HepG2 (cell line): ENCODE measurements around the gene PCDHGB1. TPM values are rescaled to one million over a fixed set of nuclear protein-coding genes. Genes with fewer than 3 reads are reported as not detected.
A peak's percentile ranks its signal among the peaks of the same experiment; 100 is the strongest.

Source experiments
- ATAC-seq: fragments of 200-7000 bp; cut with Tn5 transposase; 3 replicates; pipeline ENCODE4 v1.9.1; 2020; ENCODE audit warnings: mild to moderate bottlenecking, moderate library complexity
- BruUV-seq: library from RNA; stranded (reverse); fragments of 400-500 nt; replicated peaks from 2 replicates; lab custom pipeline; 2021; lab: Mats Ljungman, UMichigan
- CTCF ChIA-PET: fragments of 300-600 bp; formaldehyde crosslinking; extraction: SDS; loops from one replicate; lab custom pipeline; 2021; ENCODE audit warnings: low total read pairs, inconsistent platforms, low intra/inter-chr PET ratio; lab: Yijun Ruan, JAX
- POLR2A ChIA-PET: fragments of 350-600 bp; sonication (Branson Sonifier 250); formaldehyde crosslinking; loops from one replicate; lab custom pipeline; 2020; ENCODE audit warnings: antibody characterized with exemption, inconsistent platforms; lab: Yijun Ruan, JAX
- DNase-seq: peaks from one replicate; pipeline ENCODE4 v3.0.0-alpha.2; 2015; ENCODE audit warnings: low spot score
- FAIRE-seq: peaks from 3 replicates; lab custom pipeline; 2011; peaks lifted over from hg19 to GRCh38; lab: Jason Lieb, UNC
- H2AFZ ChIP-seq: one replicate; pipeline ENCODE4 v1.6.1; 2011; ENCODE audit warnings: low read length, inconsistent platforms
- H3K27ac ChIP-seq: fragments of 300-600 bp; 3 replicates; pipeline ENCODE4 v1.8.0; 2011; ENCODE audit warnings: mixed run types, mild to moderate bottlenecking, mixed read lengths, low read length, inconsistent platforms; ENCODE audit not compliant: insufficient read depth; ENCODE audit errors: extremely low read length
- H3K27me3 ChIP-seq, 2 experiments: fragments of 200-600 bp in 1 of 2; 2 replicates in 1 of 2; 3 replicates in 1 of 2; pipeline versions ENCODE4 v1.6.0 to v1.8.0; 2011; ENCODE audit warnings: low read length in 2 of 2, mild to moderate bottlenecking in 2 of 2, moderate library complexity in 2 of 2, inconsistent platforms in 1 of 2; ENCODE audit not compliant: insufficient read depth in 2 of 2, control insufficient read depth in 1 of 2
- H3K36me3 ChIP-seq, 2 experiments: fragments of 200-600 bp in 1 of 2; replicated peaks in 1 of 2; 2 replicates in 1 of 2; 3 replicates in 1 of 2; pipeline versions ENCODE4 v1.5.1 to v1.8.0; 2011; ENCODE audit warnings: low read length in 2 of 2, inconsistent platforms in 1 of 2; ENCODE audit not compliant: insufficient read depth in 2 of 2, control insufficient read depth in 1 of 2
- H3K4me1 ChIP-seq: 2 replicates; pipeline ENCODE4 v1.5.1; 2012; ENCODE audit warnings: low read length, inconsistent platforms; ENCODE audit not compliant: insufficient read depth
- H3K4me2 ChIP-seq: 2 replicates; pipeline ENCODE4 v1.6.0; 2011; ENCODE audit warnings: low read depth, low read length, inconsistent platforms
- H3K4me3 ChIP-seq, 3 experiments: fragments of 200-600 bp in 1 of 3; sonication (generic), shearing (Covaris generic) in 1 of 3; replicated peaks in 1 of 3; 2 replicates each; pipeline ENCODE4 v1.5.1; 2011 to 2016; ENCODE audit warnings: low read length in 3 of 3, inconsistent platforms in 2 of 3, low read depth in 2 of 3, mild to moderate bottlenecking in 2 of 3, control low read depth in 1 of 3, mixed read lengths in 1 of 3; ENCODE audit not compliant: insufficient read depth in 1 of 3
- H3K79me2 ChIP-seq: one replicate; pipeline ENCODE4 v1.6.1; 2011; ENCODE audit warnings: low read length, inconsistent platforms; ENCODE audit not compliant: insufficient read depth
- H3K9ac ChIP-seq: 2 replicates; pipeline ENCODE4 v1.6.0; 2011; ENCODE audit warnings: mild to moderate bottlenecking, low read depth, low read length, inconsistent platforms; ENCODE audit not compliant: insufficient read depth
- H3K9me3 ChIP-seq: 2 replicates; pipeline ENCODE4 v1.5.1; 2012; ENCODE audit warnings: mild to moderate bottlenecking, low read length
- H4K20me1 ChIP-seq: 2 replicates; pipeline ENCODE4 v1.6.0; 2011; ENCODE audit warnings: inconsistent platforms, mild to moderate bottlenecking, low read length, moderate library complexity; ENCODE audit not compliant: insufficient read depth
- AGO1 ChIP-seq: fragments of 200-400 bp; formaldehyde crosslinking; IDR thresholded peaks from 2 replicates; pipeline ENCODE4 v1.6.1; 2017; ENCODE audit warnings: mild to moderate bottlenecking, low read depth, low read length, moderate library complexity; ENCODE audit not compliant: poor library complexity, severe bottlenecking
- FOXP4 ChIP-seq: sonication (generic); formaldehyde crosslinking; IDR thresholded peaks from 2 replicates; pipeline ENCODE4 v1.4.0; 2020; ENCODE audit warnings: missing genetic modification reagents
- FUBP1 ChIP-seq: sonication (generic); formaldehyde crosslinking; IDR thresholded peaks from 2 replicates; pipeline ENCODE4 v1.5.1; 2020; ENCODE audit warnings: missing genetic modification reagents, mild to moderate bottlenecking, borderline replicate concordance
- KAT7 ChIP-seq: IDR thresholded peaks from 2 replicates; pipeline ENCODE4 v1.6.1; 2018; ENCODE audit warnings: borderline replicate concordance, missing compliant biosample characterization
- KMT2B ChIP-seq: IDR thresholded peaks from 2 replicates; pipeline ENCODE4 v1.6.1; 2016; ENCODE audit warnings: missing genetic modification reagents, missing compliant biosample characterization
- MTA3 ChIP-seq: sonication (generic); formaldehyde crosslinking; IDR thresholded peaks from 2 replicates; pipeline ENCODE4 v1.4.0; 2020; ENCODE audit warnings: missing genetic modification reagents
- RFXANK ChIP-seq: IDR thresholded peaks from 2 replicates; pipeline ENCODE4 v1.6.1; 2016
- SETDB1 ChIP-seq: sonication (generic); formaldehyde crosslinking; IDR thresholded peaks from 2 replicates; pipeline ENCODE4 v1.5.1; 2020; ENCODE audit warnings: missing genetic modification reagents, mild to moderate bottlenecking, borderline replicate concordance
- ZNF235 ChIP-seq: sonication (generic); formaldehyde crosslinking; IDR thresholded peaks from 2 replicates; pipeline ENCODE4 v1.8.1; 2023; ENCODE audit warnings: mild to moderate bottlenecking, missing genetic modification reagents, borderline replicate concordance
- ZNF501 ChIP-seq: sonication (generic); formaldehyde crosslinking; IDR thresholded peaks from 2 replicates; pipeline ENCODE4 v1.5.1; 2020; ENCODE audit warnings: mild to moderate bottlenecking, moderate library complexity, missing genetic modification reagents
- ZNF775 ChIP-seq: sonication (generic); formaldehyde crosslinking; IDR thresholded peaks from 2 replicates; pipeline ENCODE4 v1.4.0; 2020; ENCODE audit warnings: missing genetic modification reagents, mild to moderate bottlenecking, moderate library complexity, borderline replicate concordance
- WGBS: methylation state at CpG from one replicate; pipeline ENCODE4 v1.1.6; 2017; ENCODE audit warnings: low lambda C conversion rate; 5-methylcytosine and 5-hydroxymethylcytosine counted together
- in situ Hi-C: cut with HindIII; loops from 2 replicates; pipeline ENCODE4 v1.10.0; 2017; ENCODE audit warnings: low pct_unique_long_range_greater_than_20kb; ENCODE audit not compliant: extremely low pct_ligation_motif_present
- intact Hi-C: fragments of 100-400 bp; cut with micrococcal nuclease; formaldehyde crosslinking; loops from one replicate; pipeline ENCODE4 v1.10.0; 2022; ENCODE audit not compliant: unreplicated experiment
- polyA plus RNA-seq, 8 experiments: library from polyadenylated mRNA; depleted of rRNA in 3 of 8; stranded (reverse) in 7 of 8; unstranded in 1 of 8; fragments of >200 nt; fragmentation: Illumina TruSeq in 4 of 8; extraction: Trizol in 4 of 8; gene quantifications; 2 replicates each; pipeline versions ENCODE4 v1.2.1 to v1.2.3, GENCODE V29; 2011 to 2016; ENCODE audit warnings: low read depth in 4 of 8, missing spikeins in 1 of 8, mixed read lengths in 1 of 8; ENCODE audit not compliant: insufficient read depth in 1 of 8
- total RNA-seq, 5 experiments: library from RNA; depleted of rRNA; stranded (reverse); fragments of >200 nt; fragmentation: Illumina TruSeq; extraction: Trizol; gene quantifications; 2 replicates each; pipeline ENCODE4 v1.2.3, GENCODE V29; 2016; ENCODE audit warnings: low read depth in 1 of 5

Gene PCDHGB1
- total and polyA plus RNA-seq, 2 of the 13 experiments (the other 11 are each of a cell fraction or from before 2014, with no cell fraction given) = 1.0 to 2.6 TPM

- TF ChIP-seq FUBP1 (CRISPR knock-in tag) = no peak
- TF ChIP-seq ZNF775 = no peak
- no peak for TF ChIP-seq ZNF235 (CRISPR knock-in tag)
- no peak for TF ChIP-seq AGO1
- 0 out of 2 replicates have a peak, but pooled peaks have one; percentile 39 for TF ChIP-seq ZNF501 (CRISPR knock-in tag)
- TF ChIP-seq FOXP4 = no peak
Observed at GRCh38 chr5:141326088-141326854, 23.6 kb upstream of the PCDHGB1 start (continued).

- DNase-seq = no peak
- no peaks in the 10 kb centered on the region for H3K79me2 ChIP-seq
- H3K9me3 ChIP-seq = 0 out of 2 replicates have a peak, but pooled peaks cover 4% of the 10 kb centered on the region
- H3K4me2 ChIP-seq = no peak overlapping the region
- WGBS = no CpG with 5 or more reads among the region's 8 CpGs
- POLR2A ChIA-PET = no interaction called here
- H4K20me1 ChIP-seq = no peaks in the 10 kb centered on the region
- CTCF ChIA-PET = no interaction called here
- no peak overlapping the region for H2AFZ ChIP-seq
- H3K4me1 ChIP-seq = peaks cover 15% of the 10 kb centered on the region
- H3K27ac ChIP-seq = no peak overlapping the region
- no TSS peak for BruUV-seq
- H3K27me3 ChIP-seq = peaks cover 0 to 15% of the 10 kb centered on the region in 2 experiments; a peak in 2 of 5 replicates
- in situ Hi-C loops (no loop called here), intact Hi-C loops (loop anchor here (5.0 kb wide), 1 partner anchor 234 kb away; no protein-coding TSS in a partner anchor)
- no peak for FAIRE-seq
- no peaks in the 10 kb centered on the region for H3K36me3 ChIP-seq
- TF ChIP-seq KAT7 (CRISPR knock-in tag) = no peak
- TF ChIP-seq KMT2B (CRISPR knock-in tag) = no peak
- TF ChIP-seq RFXANK = no peak
- no peak for TF ChIP-seq SETDB1 (CRISPR knock-in tag)
- no peak for TF ChIP-seq MTA3
- H3K9ac ChIP-seq = no peak overlapping the region
- H3K4me3 ChIP-seq = no peak overlapping the region
- no peak for ATAC-seq
Observed at GRCh38 chr5:141328231-141328630, 21.7 kb upstream of the PCDHGB1 start.
